Measurements from ENCODE around the gene CAMSAP2. TPM values are rescaled to one million over a fixed set of nuclear protein-coding genes. Genes with fewer than 3 reads are reported as not detected.

The CAMSAP2 gene
- total RNA-seq, 1 experiment from 2014 or later = 35.1 TPM

GRCh38 chr1:200857804-200858203 is 119.1 kb downstream of the CAMSAP2 start:
- Histone ChIP-seq H3K27ac (no peak overlapping the region), H3K27me3 (replicated peaks) (no peaks in the 10 kb centered on the region), H3K4me1 (replicated peaks) (no peaks in the 10 kb centered on the region), H3K36me3 (peaks cover 49% of the 10 kb centered on the region), H3K9me3 (replicated peaks) (no peaks in the 10 kb centered on the region), H3K4me3 (no peak overlapping the region)
- no peak for DNase-seq (ENCODE audit: low read depth in 1 of 2, low spot score in 2 of 2)

- Histone ChIP-seq H3K4me1 (replicated peaks) (peaks cover 5% of the 10 kb centered on the region), H3K9me3 (replicated peaks) (no peaks in the 10 kb centered on the region), H3K27ac (no peak overlapping the region), H3K27me3 (replicated peaks) (no peaks in the 10 kb centered on the region; the same call in 1 of the 2 replicates), H3K4me3 (no peak overlapping the region), H3K36me3 (peaks cover 20% of the 10 kb centered on the region)
- DNase-seq (ENCODE audit: low read depth in 1 of 2, low spot score in 2 of 2) = no peak
Measured at GRCh38 chr1:200861937-200862647, 123.4 kb downstream of the CAMSAP2 start.

- no peaks in the 10 kb centered on the region; the same call in 1 of the 2 replicates for H3K27me3 ChIP-seq (replicated peaks)
- no peak overlapping the region for H3K27ac ChIP-seq
- no peak overlapping the region for H3K4me3 ChIP-seq
Measured at GRCh38 chr1:200862713-200863415, 124.2 kb downstream of the CAMSAP2 start.

GRCh38 chr1:200866116-200866515 is 127.4 kb downstream of the CAMSAP2 start:
- DNase-seq (ENCODE audit: low read depth in 1 of 2, low spot score in 2 of 2) = no peak
- peaks cover 10% of the 10 kb centered on the region for H3K4me1 ChIP-seq (replicated peaks)
- no peak overlapping the region for H3K4me3 ChIP-seq
- H3K36me3 ChIP-seq = peaks cover 4% of the 10 kb centered on the region
- no peaks in the 10 kb centered on the region for H3K9me3 ChIP-seq (replicated peaks)
- no peak overlapping the region for H3K27ac ChIP-seq
- no peaks in the 10 kb centered on the region; the same call in 1 of the 2 replicates for H3K27me3 ChIP-seq (replicated peaks)

More at GRCh38 chr1:200862713-200863415, 124.2 kb downstream of the CAMSAP2 start:
- Histone ChIP-seq H3K4me1 (replicated peaks) (peaks cover 10% of the 10 kb centered on the region), H3K9me3 (replicated peaks) (no peaks in the 10 kb centered on the region), H3K36me3 (peaks cover 12% of the 10 kb centered on the region)
- no peak for DNase-seq (ENCODE audit: low read depth in 1 of 2, low spot score in 2 of 2)

GRCh38 chr1:200866521-200866920 is 127.8 kb downstream of the CAMSAP2 start:
- H3K4me3 ChIP-seq = no peak overlapping the region
- no peak overlapping the region for H3K27ac ChIP-seq
- H3K27me3 ChIP-seq (replicated peaks) = no peaks in the 10 kb centered on the region; the same call in 1 of the 2 replicates
- H3K36me3 ChIP-seq = peaks cover 4% of the 10 kb centered on the region
- peaks cover 10% of the 10 kb centered on the region for H3K4me1 ChIP-seq (replicated peaks)
- no peak for DNase-seq (ENCODE audit: low read depth in 1 of 2, low spot score in 2 of 2)
- H3K9me3 ChIP-seq (replicated peaks) = no peaks in the 10 kb centered on the region

GRCh38 chr1:200867018-200867811 is 128.5 kb downstream of the CAMSAP2 start:
- Histone ChIP-seq H3K27ac (no peak overlapping the region), H3K27me3 (replicated peaks) (no peaks in the 10 kb centered on the region; the same call in 1 of the 2 replicates), H3K9me3 (replicated peaks) (no peaks in the 10 kb centered on the region), H3K4me3 (no peak overlapping the region), H3K36me3 (peaks cover 4% of the 10 kb centered on the region), H3K4me1 (replicated peaks) (peaks cover 10% of the 10 kb centered on the region)
- peak in 1 of 2 experiments; percentile 42 for DNase-seq (ENCODE audit: low read depth in 1 of 2, low spot score in 2 of 2)

- Histone ChIP-seq H3K27ac (no peak overlapping the region), H3K9me3 (replicated peaks) (no peaks in the 10 kb centered on the region), H3K27me3 (replicated peaks) (no peaks in the 10 kb centered on the region), H3K4me3 (no peak overlapping the region), H3K36me3 (no peaks in the 10 kb centered on the region), H3K4me1 (replicated peaks) (peaks cover 10% of the 10 kb centered on the region)
- DNase-seq (ENCODE audit: low read depth in 1 of 2, low spot score in 2 of 2) = no peak
Measured at GRCh38 chr1:200869376-200869752, 130.7 kb downstream of the CAMSAP2 start.

- Histone ChIP-seq H3K27me3 (replicated peaks) (no peaks in the 10 kb centered on the region), H3K9me3 (replicated peaks) (no peaks in the 10 kb centered on the region), H3K4me3 (no peak overlapping the region), H3K4me1 (replicated peaks) (peaks cover 10% of the 10 kb centered on the region), H3K36me3 (no peaks in the 10 kb centered on the region), H3K27ac (no peak overlapping the region)
- no peak for DNase-seq (ENCODE audit: low read depth in 1 of 2, low spot score in 2 of 2)
Measured at GRCh38 chr1:200869753-200870391, 131.2 kb downstream of the CAMSAP2 start.

GRCh38 chr1:200872446-200873115 is 133.9 kb downstream of the CAMSAP2 start, which contains the start of gene GPR25:
Gene GPR25 (plus strand): TSS chr1:200872981. CDS start chr1:200873038, 57 bp downstream.
- H3K4me1 ChIP-seq (replicated peaks) = no peaks in the 10 kb centered on the region; the same call in 1 of the 2 replicates
- H3K4me3 ChIP-seq = no peak within 1 kb of the TSS
- H3K27me3 ChIP-seq (replicated peaks) = no peaks in the 10 kb centered on the region

GRCh38 chr1:200873116-200873670 is 134.5 kb downstream of the CAMSAP2 start:
- H3K9me3 ChIP-seq (replicated peaks) = no peaks in the 10 kb centered on the region
- no peaks in the 10 kb centered on the region for H3K27me3 ChIP-seq (replicated peaks)
- H3K36me3 ChIP-seq = no peaks in the 10 kb centered on the region
- no peak for DNase-seq (ENCODE audit: low read depth in 1 of 2, low spot score in 2 of 2)
- H3K4me3 ChIP-seq = no peak overlapping the region
- H3K4me1 ChIP-seq (replicated peaks) = no peaks in the 10 kb centered on the region
- no peak overlapping the region for H3K27ac ChIP-seq

More at GRCh38 chr1:200872446-200873115, 133.9 kb downstream of the CAMSAP2 start, which contains the start of gene GPR25:
- Histone ChIP-seq H3K36me3 (no peaks in the 10 kb centered on the region), H3K9me3 (replicated peaks) (no peaks in the 10 kb centered on the region), H3K27ac (no peak within 1 kb of the TSS)
- DNase-seq (ENCODE audit: low read depth in 1 of 2, low spot score in 2 of 2) = no peak

- DNase-seq (ENCODE audit: low read depth in 1 of 2, low spot score in 2 of 2) = no peak
- Histone ChIP-seq H3K9me3 (replicated peaks) (no peaks in the 10 kb centered on the region), H3K27me3 (replicated peaks) (no peaks in the 10 kb centered on the region), H3K36me3 (no peaks in the 10 kb centered on the region), H3K27ac (no peak overlapping the region), H3K4me1 (replicated peaks) (no peaks in the 10 kb centered on the region), H3K4me3 (no peak overlapping the region)
Measured at GRCh38 chr1:200873671-200874397, 135.1 kb downstream of the CAMSAP2 start.

GRCh38 chr1:200874694-200875093 is 136.0 kb downstream of the CAMSAP2 start:
- H3K36me3 ChIP-seq = no peaks in the 10 kb centered on the region
- H3K4me1 ChIP-seq (replicated peaks) = no peaks in the 10 kb centered on the region
- H3K4me3 ChIP-seq = no peak overlapping the region
- H3K9me3 ChIP-seq (replicated peaks) = no peaks in the 10 kb centered on the region
- DNase-seq (ENCODE audit: low read depth in 1 of 2, low spot score in 2 of 2) = no peak
- H3K27ac ChIP-seq = no peak overlapping the region
- no peaks in the 10 kb centered on the region for H3K27me3 ChIP-seq (replicated peaks)
